HG03039 (cell line): ENCODE results near the gene IGFBP7.
"Not testable (repeated sequence)": the region's sequence is repeated elsewhere in the genome, so short reads cannot be mapped to it uniquely, and the experiment has no call there.

Experiments
- ATAC-seq: cut with Tn5 transposase; IDR thresholded peaks from one replicate; pipeline ENCODE4 v1.9.1; 2021; ENCODE audit warnings: mild to moderate bottlenecking, moderate library complexity; ENCODE audit not compliant: unreplicated experiment

The IGFBP7 gene

DNA sequence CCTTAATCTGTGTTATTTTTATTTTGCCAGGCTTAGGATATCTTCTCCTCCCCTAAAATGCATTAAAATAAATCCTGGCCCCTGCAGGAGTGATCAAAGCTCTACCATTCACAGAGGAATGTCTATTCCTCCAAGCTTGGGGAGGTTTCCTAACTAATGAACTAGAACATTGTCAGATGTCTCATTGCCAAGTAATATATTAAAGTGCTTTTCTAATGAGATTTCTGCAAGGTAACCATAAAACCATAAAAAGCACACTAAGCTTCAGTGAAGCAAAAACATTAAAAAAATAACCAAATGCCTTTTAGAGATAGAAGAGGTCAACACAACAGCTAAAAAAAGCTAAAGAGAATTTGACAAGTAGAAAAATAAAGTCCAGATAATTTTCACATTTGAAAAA is 34.8 kb downstream of the IGFBP7 start:
- no peak for ATAC-seq

DNA sequence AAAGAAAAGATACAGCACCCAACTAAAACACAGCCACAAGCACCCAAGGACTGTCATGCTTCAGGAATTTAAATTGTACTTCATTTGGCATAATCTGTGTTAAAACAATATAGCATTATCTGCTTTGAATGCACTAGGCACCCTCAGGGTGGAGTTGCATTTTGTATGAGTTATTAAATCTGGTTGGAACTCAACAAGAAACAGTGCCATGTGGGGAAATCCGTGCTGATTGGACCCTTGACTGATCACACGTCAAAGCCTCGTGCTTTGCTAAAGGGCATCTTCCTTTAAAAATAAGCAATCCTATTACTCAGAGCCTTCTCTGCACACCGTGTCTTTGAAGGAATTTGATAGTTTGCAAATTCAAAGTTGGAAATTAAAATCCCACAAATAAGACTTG is 35.4 kb downstream of the IGFBP7 start:
- ATAC-seq = no peak

DNA sequence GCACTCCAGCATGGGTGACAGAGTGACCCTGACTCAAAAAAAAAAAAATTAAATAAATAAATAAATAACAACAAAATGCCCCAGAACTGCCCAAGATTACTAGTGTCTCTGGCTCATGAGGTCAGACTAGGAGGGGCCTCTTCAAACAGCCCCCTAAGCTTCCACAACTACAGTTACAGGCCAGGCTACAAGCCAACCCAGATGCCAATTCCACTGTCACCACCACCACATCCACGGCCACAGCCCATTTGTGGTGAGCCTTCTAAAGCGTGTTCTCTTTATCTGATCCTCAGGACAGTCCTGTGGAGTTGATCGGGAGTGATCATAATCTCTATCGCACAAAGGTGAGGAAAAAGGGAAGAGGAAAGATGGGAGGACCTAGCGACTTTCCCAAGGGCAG is 36.6 kb downstream of the IGFBP7 start:
- no peak for ATAC-seq

GRCh38 chr4:57071326-57071725 is 38.9 kb downstream of the IGFBP7 start:
- ATAC-seq = no peak

DNA sequence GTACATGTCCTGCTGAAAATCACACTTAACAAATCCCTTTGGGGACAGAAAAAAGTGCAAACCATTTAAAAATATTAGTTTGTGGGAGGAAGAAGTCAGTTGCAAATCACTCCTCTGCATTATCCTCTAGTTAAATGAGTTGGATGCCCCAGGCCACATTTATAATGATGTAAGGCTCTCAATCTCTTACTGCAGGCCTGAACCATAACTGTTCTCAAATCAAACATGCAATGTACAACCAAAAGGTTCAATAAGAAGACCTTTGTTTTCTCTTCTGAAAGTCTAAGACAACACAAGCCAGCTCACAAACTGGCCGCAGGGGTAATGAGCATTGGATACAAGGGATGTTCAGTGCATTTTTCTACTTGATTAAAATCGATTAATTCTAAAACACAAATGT is 39.7 kb downstream of the IGFBP7 start:
- no peak for ATAC-seq

- no peak for ATAC-seq
Measured at GRCh38 chr4:57068237-57068981, 41.8 kb downstream of the IGFBP7 start.

DNA sequence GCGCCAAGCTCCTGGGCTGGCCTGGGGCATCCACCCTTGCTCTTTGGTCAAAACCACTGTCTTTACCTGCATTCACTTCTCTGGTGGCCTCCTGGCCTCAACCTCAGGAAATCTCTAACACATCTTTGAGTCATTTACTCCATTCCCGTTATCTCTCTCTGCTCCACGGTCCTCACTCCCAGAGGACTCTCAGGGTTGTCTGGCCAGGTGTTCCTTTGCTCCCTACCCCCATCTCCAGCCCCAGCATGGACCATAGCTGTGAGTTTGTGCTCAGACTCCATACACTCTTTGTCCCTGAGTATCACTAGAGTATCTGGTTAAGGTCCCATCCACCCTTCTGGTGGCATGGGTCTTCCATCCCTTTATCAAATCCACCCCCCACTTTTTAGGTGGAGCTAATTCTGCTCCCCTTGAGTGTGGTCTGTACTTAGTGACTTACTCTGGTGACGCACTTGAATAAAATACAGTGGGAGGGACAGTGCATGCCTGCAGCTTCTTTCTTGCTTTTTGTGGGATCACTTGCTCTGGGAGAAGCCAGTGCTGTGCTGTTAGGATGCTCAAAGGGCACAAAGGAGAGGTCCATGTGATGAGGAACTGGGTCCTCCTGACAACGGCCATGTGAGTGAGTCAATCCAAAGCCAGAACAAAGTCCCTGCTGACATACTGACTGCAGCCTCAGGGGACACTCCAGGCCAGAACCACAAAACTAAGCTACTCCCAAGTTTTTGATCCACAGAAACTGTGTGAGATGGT is 44.3 kb downstream of the IGFBP7 start:
- ATAC-seq = no peak

DNA sequence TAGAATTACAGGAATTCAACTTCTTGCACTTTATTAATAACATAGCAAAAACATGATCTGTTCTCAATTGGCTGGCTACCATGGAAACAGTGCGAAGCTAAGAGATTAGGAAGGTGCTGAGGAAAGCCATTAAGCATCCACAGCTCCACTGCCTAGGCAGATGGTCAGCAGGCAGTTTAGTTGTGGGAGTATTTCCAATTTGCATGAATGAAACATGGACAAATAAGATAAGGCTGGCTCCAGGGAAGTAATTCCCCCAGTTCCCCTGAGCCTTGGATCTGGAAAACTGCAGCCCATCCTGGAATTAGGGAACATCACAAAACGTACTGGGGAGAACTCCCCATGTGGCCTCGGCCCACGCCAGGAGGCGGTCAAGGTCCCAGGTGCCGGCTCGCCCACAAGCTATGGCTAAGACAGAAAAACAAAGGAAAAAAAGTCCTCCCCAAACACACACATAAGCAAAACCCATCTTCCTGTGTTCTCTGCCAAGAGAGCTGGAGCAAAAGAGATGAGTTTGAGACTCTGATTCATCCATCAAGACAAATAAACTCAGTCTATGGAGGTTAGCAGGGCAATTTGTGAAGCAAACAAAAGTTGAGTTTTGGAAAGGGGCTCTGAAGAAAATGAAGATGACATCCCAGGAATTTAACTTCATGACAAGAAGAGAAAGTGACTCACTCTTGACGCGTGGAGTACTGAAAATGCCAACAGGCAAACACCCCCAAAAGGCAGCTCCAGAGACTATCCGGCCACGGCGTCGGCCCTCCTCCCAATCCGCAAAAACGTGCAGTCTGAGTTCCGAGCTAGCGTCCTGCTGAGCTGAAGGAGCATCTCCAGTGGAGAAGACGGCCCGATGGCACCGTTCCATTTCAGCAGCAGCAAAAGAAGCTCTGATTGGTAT is 45.1 kb downstream of the IGFBP7 start:
- ATAC-seq = no peak

GRCh38 chr4:57064120-57064519 is 46.1 kb downstream of the IGFBP7 start:
- no peak for ATAC-seq

- ATAC-seq = no peak
Measured at GRCh38 chr4:57063518-57063917, 46.7 kb downstream of the IGFBP7 start.

DNA sequence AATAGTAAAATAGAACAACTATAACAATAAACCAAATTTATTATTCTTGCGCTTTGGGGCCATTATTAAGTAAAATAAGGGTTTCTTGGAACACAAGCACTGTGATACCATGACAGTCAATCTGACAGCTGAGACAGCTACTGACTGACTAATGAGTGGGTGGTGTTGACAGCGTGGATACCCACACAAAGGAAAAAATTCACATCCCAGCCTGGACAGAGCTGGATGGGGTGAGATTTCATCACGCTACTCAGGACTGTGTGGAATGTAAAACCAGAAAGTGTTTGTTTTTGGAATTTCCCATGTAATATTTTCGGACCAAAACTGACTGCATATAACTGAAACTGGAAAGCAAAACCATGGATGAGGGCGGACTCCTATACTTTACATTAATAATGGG is 48.8 kb downstream of the IGFBP7 start:
- no peak for ATAC-seq

DNA sequence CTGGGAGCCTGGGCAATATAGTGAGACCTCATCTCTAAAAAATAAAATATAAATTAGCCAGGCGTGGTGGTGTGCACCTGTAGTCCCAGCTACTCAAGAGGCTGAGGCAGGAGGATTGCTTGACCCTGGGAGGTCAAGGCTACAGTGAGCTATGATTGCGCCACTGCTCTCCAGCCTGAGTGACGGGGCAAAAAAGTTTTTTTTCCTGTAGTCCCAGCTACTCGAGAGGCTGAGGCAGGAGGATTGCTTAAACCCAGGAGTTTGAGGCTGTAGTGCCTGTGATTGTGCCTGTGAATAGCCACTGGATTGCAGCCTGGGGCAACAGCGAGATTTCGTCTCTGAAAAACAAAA is 49.5 kb downstream of the IGFBP7 start:
- ATAC-seq = not testable (repeated sequence)

DNA sequence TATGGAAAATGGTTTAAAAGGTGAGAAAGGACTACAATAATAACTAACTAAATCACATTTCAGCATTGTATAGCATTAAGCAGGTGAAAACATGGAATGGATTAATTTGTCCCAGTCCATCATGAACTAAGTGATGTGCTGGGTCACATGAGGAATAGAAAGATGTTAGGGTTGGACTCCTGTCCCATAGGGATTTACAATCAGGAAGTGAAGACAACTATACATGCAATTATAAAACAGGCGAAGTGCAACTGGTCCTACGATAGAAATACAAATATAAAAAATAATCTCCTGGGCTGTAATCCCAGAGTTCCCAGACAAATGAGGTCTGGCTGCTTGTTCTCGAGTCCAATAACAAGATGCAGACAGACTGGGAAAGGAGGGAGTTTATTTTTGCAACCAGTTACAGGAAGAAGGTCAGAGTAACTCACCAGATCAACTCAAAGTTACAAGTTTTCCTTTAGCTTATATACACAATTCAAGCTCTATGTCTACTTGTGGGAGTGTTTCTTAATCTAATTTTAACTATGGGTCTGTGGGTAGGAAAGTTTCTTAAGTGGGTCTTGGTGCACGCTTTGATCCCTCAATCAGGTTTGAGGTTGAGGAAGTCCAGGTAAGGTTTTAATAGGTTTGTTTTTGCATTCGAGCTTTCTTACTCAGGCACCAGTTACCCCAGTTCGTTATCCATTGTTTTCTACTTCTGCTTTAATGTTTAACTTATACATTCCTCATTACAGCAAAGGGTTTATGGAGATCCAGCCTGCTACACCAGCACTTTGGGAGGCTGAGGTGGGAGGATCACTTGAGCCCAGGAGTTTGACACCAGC is 50.1 kb downstream of the IGFBP7 start:
- ATAC-seq = no peak

DNA sequence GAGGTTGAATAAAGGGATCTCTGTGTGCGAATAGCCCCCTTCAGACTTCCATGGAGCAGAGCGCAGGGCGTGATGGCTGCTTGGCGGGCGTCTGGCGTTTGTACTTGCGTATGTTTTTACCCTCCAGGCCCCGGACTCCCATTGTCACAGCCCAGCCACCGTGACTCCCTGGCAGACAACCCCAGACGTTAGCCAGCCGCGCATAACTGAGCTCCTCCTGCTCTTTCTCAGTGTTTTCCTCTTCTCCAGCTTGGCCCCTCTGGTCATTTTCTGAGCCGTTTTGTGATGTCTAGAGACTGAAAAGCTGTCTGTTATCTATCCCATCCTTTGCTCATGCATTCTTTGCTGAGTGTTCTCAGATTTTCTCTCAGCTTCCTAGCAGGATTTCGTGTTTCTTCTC is 54.3 kb downstream of the IGFBP7 start:
- ATAC-seq = no peak

DNA sequence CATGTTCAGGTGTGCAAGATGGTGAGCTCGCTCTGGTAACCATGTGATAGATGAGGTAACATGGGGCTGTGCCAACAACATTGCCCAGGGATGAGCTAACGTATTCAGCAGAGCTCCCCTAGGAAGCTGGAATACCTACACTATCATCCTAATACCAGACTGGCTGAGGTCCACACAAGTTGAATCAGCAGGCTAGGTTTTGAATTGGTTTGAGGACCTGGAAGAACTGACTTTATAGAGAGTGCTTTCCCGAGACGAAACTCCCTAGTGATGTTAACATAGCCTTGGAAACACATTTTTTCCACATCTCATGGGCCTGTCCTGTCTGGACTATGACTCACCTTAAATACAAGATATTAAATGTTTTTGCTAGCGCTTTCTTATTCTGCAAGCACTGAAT is 56.7 kb downstream of the IGFBP7 start:
- ATAC-seq = no peak

GRCh38 chr4:57051524-57051923 is 58.7 kb downstream of the IGFBP7 start:
- no peak for ATAC-seq

DNA sequence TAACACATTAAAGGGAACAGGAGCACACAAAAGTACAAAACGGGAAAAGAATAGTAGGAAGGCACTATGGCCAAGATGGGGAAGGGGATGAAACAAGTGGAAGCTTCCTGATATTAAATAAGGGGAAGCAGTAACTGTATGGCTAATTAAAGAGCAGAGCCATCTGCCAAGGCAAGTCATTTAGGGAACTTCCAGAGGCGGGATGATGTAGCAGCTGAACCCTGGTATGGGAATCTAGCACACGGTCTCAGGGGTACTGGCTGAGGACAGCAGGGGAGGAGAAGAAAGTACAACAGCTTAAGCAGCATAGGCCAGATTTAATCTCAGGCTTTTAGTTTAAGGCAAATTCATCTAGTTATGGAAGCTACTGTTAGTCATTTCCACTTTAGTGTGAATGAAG is 59.1 kb downstream of the IGFBP7 start:
- ATAC-seq = no peak

DNA sequence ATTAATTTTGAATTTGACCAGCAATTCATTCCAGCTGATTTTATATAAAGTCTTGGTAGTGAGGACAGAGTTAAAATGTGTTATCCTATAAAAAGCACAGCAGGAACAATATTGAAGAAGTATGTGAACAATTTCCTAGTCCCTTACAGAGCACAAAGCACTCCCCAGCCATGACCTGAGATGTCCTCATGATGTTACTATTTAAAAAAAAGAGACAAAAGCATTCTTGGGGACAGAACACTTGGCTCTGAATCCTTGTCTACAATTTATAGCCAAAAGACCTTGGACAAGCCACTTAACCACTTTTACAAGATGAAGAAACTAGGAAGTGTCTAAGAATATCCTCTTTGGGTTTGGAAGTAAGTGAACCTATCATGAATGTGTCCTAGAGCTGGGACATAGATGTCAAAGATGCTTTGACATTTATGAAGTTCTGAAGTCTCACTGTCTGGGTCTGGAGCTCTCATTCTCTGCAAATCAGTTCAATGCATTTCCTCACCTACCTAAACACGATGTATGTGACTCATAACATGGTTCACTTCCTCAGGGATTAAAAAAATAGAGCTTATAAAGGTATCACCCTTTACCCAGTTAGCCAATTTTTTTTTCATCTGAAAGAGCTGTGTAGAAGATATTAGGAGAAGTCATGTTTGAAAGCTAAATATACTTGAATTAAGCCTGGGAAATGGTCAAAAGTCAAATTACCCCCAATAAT is 61.4 kb downstream of the IGFBP7 start:
- no peak for ATAC-seq

DNA sequence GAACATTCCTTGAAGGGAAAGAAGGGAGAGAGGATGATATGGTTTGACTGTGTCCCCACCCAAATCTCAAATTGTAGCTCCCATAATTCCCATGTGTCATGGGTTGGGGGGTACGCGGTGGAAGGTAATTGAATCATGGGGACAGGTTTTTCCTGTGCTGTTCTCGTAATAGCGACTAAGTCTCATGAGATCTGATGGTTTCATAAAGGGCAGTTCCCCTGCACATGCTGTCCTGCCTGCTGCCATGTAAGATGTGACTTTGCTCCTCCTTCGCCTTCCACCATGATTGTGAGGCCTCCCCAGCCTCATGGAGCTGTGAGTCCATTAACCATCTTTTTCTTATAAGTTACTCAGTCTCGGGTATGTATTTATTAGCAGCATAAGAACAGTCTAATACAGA is 63.1 kb downstream of the IGFBP7 start:
- not testable (repeated sequence) for ATAC-seq

- ATAC-seq = no peak
Measured at GRCh38 chr4:57044996-57045395, 65.2 kb downstream of the IGFBP7 start.
